SK-N-MC (cell line): Measurements from ENCODE around the gene STH.

ENCODE experiments used
- EZH2 ChIP-seq: fragments of 200-600 bp; sonication (generic); IDR thresholded peaks from one replicate; pipeline ENCODE4 v1.6.1; 2017; ENCODE audit warnings: antibody characterized with exemption
- FOXP2 ChIP-seq: optimal IDR thresholded peaks from 2 replicates; pipeline ENCODE3; 2011; ENCODE audit warnings: mild to moderate bottlenecking, moderate library complexity; ENCODE audit not compliant: insufficient read depth; ENCODE audit errors: extremely low read length, control extremely low read depth
- POLR2AphosphoS5 ChIP-seq: IDR thresholded peaks from 2 replicates; pipeline ENCODE4 v1.6.1; 2012; ENCODE audit warnings: mild to moderate bottlenecking, low read depth, low read length, borderline replicate concordance

GRCh38 chr17:46035112-46035818, 36.2 kb downstream of the STH start:
- no peak for TF ChIP-seq POLR2AphosphoS5
- no peak for TF ChIP-seq EZH2
- no peak for TF ChIP-seq FOXP2
